ENCODE measurements around the gene OR1L8.

Gene OR1L8

DNA sequence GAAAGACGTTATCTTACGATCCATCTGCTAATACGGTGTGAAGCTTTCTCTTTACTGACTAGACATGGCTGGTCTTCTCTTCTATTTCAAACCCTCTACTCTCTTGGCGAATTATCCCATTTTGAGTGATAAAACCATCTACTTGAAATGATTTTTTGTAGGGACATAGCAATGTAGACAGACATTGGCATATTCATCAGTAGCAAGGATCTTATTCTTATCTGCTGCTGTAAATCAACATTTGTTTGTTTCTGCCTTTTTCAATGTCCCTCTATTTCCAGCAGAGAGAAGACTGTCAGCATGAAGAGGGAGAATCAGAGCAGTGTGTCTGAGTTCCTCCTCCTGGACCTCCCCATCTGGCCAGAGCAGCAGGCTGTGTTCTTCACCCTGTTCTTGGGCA is 64.3 kb downstream of the OR1L8 start, which contains the start of gene OR1J4:
TSS of gene OR1J4 (plus strand) at position 301 of the 400 bp plus-strand sequence. CDS start at position 301, 0 bp downstream.
- DNase-seq (ENCODE audit: insufficient read length, low spot score) (no peak), FAIRE-seq (no peak)

DNA sequence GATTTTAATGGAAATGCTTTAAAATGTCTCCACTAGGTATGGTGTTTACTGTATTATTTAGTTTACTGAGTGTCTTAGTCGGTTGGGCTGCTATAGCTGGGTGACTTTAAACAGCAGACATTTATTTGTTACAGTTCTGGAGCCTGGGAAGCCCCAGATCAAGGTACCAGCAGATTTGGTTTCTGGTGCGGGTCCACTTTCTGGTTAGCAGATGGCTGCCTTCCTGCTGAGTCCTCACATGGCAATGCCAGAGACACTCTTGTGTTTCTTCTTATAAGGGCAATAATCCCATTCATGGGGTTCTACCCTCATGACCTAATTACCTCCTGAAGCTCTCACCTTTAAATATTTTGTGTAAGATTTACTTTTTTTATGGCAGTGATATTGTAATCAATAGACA is 65.0 kb downstream of the OR1L8 start:
- FAIRE-seq = no peak
- DNase-seq (ENCODE audit: insufficient read length, low spot score) = no peak

Measured in HTR-8/SVneo (cell line).